ENCODE data around the gene PIPOX. TPM values are rescaled to one million over a fixed set of nuclear protein-coding genes. Genes with fewer than 3 reads are reported as not detected.

The PIPOX gene
- total and polyA plus RNA-seq, 9 of the 15 experiments (the other 6 are each of a cell fraction or from before 2014, with no cell fraction given) = 0.15 to 2.2 (median 0.58) TPM; not detected in 2

DNA sequence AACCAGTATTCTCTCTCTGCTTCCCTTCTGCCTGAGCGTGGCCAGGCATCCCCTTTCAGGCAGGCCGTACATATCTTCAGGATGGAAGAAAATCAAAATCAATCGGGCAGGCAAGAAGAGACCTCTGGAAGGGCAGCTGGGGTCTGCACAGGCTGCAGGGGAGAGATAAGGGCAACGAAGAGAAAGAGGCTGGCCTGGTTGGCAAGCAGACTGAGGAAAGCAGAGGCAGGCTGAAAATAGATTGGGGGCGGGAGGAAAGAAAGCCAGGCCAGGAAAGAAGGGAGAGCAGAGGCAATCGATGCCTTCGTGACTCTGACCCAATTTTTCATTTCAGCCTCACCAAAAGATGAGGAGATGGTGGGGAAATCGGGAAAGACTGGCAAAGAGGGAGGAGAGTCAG lies 18.1 kb downstream of the PIPOX start:
- Histone ChIP-seq H3K27ac (ENCODE audit: extremely low read depth, low read depth, low read length) (no peak overlapping the region), H3K27me3 (ENCODE audit: control insufficient read depth in 2 of 2, insufficient read depth in 2 of 2, low read length in 2 of 2) (peaks cover 7 to 27% of the 10 kb centered on the region in 2 experiments; a peak in 4 of 5 replicates), H3K79me2 (ENCODE audit: control insufficient read depth, insufficient read depth, low read length) (no peaks in the 10 kb centered on the region), H4K20me1 (replicated peaks; ENCODE audit: control insufficient read depth, insufficient read depth, low read length) (no peaks in the 10 kb centered on the region), H3K4me1 (replicated peaks in 1 of 2; ENCODE audit: control insufficient read depth in 2 of 2, insufficient read depth in 2 of 2, low read length in 2 of 2) (peaks cover 2 to 6% of the 10 kb centered on the region in 2 experiments; a peak in 2 of 5 replicates), H3K36me3 (ENCODE audit: control insufficient read depth, insufficient read depth, low read length) (no peaks in the 10 kb centered on the region), H3K4me2 (ENCODE audit: insufficient read depth, low read length) (peak overlapping the region; percentile 29; the same call in 1 of the 2 replicates), H3K4me3 (no peak overlapping the region), H3K9me3 (replicated peaks; ENCODE audit: control insufficient read depth, insufficient read depth, low read depth, low read length) (no peaks in the 10 kb centered on the region), H3K9ac (ENCODE audit: insufficient read depth in 1 of 2, low read depth in 2 of 2, low read length in 2 of 2) (no peak overlapping the region), H3K9me1 (ENCODE audit: control insufficient read depth, insufficient read depth, low read length) (no peaks in the 10 kb centered on the region), H2AFZ (ENCODE audit: low read depth, low read length) (0 out of 2 replicates have a peak overlapping the region, but pooled peaks have one; percentile 25)
- ATAC-seq = peak; percentile 82
- peak in 3 of 4 experiments; percentile 37 to 60 (median 59) for DNase-seq (ENCODE audit: extremely low read depth in 1 of 4, low spot score in 3 of 4)
- no TSS peak for BruUV-seq (replicated peaks)
- CTCF ChIA-PET (ENCODE audit: low intra/inter-chr PET ratio) = no interaction called here
- peak; percentile 79 for FAIRE-seq
- intact Hi-C loops (cut with micrococcal nuclease) = loop anchor here (5.0 kb wide), 1 partner anchor 334 kb away; the partner anchor contains the start of genes NEK8 and TLCD1
- POLR2A ChIA-PET = interaction anchor here (1.1 to 1.8 kb wide), 2 partner anchors 15 to 45 kb away, joined by 4 read pairs; no protein-coding TSS in a partner anchor
- 6% methylated on average over 8 of the region's 8 CpGs for whole genome bisulfite sequencing (ENCODE audit: insufficient coverage, low coverage, missing lambda C conversion rate)
- in situ Hi-C loops (cut with MboI) = no loop called here
- TF ChIP-seq E2F6 (IDR thresholded peaks at IDR 0.05; ENCODE audit: borderline replicate concordance in 1 of 2, extremely low read depth in 1 of 2, insufficient read depth in 1 of 2, insufficient read length in 1 of 2, low read depth in 1 of 2, low read length in 1 of 2, poor library complexity in 1 of 2, severe bottlenecking in 1 of 2) (no peak), CXXC5 (CRISPR knock-in tag; IDR thresholded peaks at IDR 0.05) (0 out of 2 replicates have a peak, but pooled peaks have one; percentile 15), PHF21A (IDR thresholded peaks at IDR 0.05; ENCODE audit: borderline replicate concordance, low read depth) (peak; percentile 96; the same call in 1 of the 2 replicates), L3MBTL2 (IDR thresholded peaks at IDR 0.05) (peak; percentile 20; the same call in 1 of the 2 replicates), FOXA1 (IDR thresholded peaks at IDR 0.05; ENCODE audit: borderline replicate concordance) (no peak), NFIC (IDR thresholded peaks at IDR 0.05) (peak; percentile 59), ZMIZ1 (IDR thresholded peaks at IDR 0.05; ENCODE audit: low read depth in 2 of 2, low read length in 2 of 2) (peak in 1 of 2 experiments; percentile 83; a peak in 2 of 4 replicates), ZBTB7A (IDR thresholded peaks at IDR 0.05; ENCODE audit: borderline replicate concordance, control insufficient read depth, low read depth, low read length) (peak; percentile 69; the same call in 1 of the 2 replicates), SMARCA4 (IDR thresholded peaks at IDR 0.05) (peak; percentile 56; the same call in 1 of the 2 replicates), MTA2 (IDR thresholded peaks at IDR 0.05; ENCODE audit: low read depth) (peak; percentile 77), MLLT1 (IDR thresholded peaks at IDR 0.05) (peak in 1 of 2 experiments; percentile 99; a peak in 2 of 4 replicates), CBFA2T3 (IDR thresholded peaks at IDR 0.05) (peak; percentile 91), RCOR1 (IDR thresholded peaks at IDR 0.05; ENCODE audit: borderline replicate concordance in 1 of 2, low read depth in 2 of 2, low read length in 2 of 2) (peak in 1 of 2 experiments; percentile 86; a peak in 2 of 4 replicates)
- TF ChIP-seq, protein P1, sequence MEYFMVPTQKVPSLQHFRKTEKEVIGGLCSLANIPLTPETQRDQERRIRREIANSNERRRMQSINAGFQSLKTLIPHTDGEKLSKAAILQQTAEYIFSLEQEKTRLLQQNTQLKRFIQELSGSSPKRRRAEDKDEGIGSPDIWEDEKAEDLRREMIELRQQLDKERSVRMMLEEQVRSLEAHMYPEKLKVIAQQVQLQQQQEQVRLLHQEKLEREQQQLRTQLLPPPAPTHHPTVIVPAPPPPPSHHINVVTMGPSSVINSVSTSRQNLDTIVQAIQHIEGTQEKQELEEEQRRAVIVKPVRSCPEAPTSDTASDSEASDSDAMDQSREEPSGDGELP (CRISPR knock-in tag; IDR thresholded peaks at IDR 0.05; ENCODE audit: borderline replicate concordance) = peak; percentile 44; the same call in 1 of the 2 replicates

Measured in K562 (cell line).